HuH-7.5 (cell line): ENCODE data around the gene TNS1.
A peak's percentile ranks its signal among the peaks of the same experiment; 100 is the strongest.

Source experiments
- DNase-seq: peaks from one replicate; pipeline ENCODE4 v3.0.0; 2011; ENCODE audit warnings: low spot score

Gene TNS1

GRCh38 chr2:217912098-217913024 is 90.4 kb downstream of the TNS1 start:
- no peak for DNase-seq

GRCh38 chr2:217911283-217912097 is 91.3 kb downstream of the TNS1 start:
- DNase-seq = no peak

- DNase-seq = no peak
Measured at GRCh38 chr2:217910875-217911212, 92.0 kb downstream of the TNS1 start.

DNA sequence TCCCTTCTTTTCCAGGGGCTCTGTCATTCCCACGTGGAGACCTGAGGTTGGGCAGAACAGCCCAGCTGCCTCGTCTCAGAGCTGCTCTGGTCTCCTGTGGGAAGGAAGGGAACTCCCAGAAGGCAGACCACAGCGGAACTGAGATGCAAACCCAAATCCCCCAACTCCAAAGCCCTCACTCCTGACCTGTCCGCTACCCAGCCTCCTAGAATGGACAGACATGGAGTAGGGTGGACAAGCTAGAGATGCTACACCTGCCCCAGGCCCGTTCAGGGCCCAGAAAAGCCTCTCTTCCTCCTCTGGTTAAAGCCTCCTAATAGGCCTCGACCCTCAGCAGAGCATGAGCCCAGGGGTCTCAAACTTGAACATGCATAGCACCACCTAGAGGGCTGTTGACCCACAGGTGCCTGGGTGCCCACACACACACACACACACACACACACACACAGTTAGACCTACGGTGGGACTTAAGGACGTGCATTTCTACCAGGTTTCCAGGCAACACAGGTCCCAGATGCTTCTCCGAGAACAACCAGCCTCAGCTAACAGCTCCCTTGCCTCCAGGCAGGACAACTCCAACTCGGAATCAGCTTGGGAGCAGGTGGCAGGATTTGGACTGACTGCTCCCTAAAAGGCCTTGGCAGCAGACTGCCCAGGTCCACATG is 93.5 kb downstream of the TNS1 start:
- DNase-seq = no peak

DNA sequence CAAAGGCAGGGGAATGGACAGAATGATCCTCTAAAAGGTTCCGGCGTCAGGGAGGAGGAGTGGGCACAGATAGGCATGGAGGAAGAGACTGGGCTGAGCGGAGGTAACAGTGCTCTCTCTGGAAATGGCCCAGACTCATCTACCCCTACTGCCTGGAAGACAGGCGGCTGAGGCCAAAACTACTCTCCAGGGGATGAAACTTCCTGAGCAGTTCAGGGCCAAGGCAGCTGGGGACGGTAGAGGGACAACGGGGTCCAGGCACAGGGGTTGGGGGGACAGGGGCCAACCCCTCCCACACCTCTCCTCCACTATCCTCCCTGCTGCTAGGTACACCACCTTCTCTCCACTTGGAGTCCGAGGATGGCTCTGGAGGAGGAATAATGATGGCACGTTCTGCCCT is 94.3 kb downstream of the TNS1 start:
- DNase-seq = no peak

DNA sequence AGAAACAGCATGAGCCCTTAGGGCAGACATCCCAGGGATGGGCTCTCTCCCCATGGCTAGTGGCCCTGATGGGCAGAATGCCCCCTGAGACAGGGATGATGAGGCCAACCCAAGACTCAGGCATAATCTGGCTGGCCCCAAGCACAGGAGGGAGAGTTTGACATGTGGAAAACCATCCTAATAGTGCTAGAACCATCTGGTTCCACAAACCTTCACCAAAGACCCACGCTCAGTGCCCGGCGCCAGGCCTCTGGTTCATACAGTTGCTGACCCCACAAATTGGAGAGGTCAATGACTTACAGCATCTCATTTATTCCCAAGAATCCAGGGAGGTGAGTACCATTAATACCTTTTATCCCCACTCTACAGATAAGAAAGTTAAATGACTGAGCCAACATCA is 95.5 kb downstream of the TNS1 start:
- no peak for DNase-seq

DNA sequence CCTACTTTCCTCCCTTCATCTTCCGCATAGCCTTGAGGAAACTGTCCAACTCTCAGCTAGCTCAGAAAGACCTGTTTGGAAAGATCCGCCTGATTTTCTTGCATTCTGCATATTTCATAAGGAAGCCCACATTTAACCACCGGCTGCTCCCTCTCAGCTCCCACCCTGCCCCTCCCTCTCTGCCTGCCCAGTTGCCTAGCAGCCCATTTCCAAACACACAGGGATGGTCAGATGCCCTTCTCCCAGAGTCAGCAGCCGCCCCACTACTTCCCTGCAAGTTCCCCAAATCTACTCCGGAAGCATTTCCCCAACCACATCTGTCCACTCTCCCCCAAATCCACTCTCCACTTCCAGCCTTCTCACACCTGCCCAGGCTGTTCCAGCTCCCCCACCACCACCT is 96.0 kb downstream of the TNS1 start:
- no peak for DNase-seq

DNA sequence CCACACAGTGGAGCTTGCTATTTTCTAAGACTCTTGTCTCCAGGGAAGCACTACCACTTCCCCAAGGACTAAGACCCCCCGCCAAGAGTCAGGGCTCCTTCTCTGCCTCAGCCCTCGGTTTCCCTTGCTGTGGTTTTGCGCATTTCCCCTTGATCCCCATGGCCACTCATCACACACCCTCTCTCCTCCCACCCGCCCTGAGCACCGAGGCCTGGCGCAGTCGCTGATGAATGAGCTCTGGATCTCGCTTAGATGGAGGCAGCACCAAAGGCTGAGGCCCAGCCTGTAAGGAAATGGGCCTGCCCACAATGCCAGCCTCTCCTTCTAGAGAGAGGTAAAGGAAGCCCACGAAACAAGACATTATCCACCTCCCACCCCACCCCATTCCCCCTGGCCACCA is 96.9 kb downstream of the TNS1 start:
- DNase-seq = no peak

DNA sequence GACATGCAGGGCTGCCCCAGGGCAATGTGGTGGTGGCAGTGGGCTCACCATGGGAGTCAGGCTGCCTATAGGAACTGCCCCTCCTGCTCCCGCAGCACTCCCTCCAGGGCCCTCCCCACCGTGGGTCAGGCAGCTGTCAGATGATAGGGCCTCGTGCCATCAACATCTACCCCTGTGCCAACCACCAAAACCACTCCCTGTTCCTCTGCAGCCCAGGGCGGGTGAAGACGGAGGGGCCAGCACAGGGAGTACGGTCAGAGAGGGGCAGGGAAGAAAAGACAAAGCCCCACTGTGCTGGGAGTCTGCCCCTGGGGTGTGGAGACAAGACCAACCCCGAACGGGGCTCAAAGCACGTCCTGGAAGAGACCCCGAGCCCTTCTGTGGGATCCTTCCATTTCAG is 97.4 kb downstream of the TNS1 start:
- DNase-seq = no peak

DNA sequence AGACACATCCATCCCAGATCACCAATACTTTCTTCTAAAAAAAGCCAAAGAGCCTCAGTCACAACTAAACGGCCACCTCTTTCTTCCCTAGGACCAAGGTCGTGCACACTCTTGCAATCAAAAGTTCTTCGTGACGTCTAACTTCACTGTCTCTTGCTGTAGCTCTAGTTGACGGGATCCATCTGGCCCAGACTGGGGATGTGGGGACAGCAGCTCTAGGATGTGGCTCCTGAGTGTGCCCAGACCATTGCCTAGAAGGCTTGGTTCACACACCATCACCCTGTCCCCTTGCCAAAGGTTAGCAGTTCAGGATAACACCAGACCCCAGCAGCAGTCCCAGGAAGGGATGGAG is 98.2 kb downstream of the TNS1 start:
- no peak for DNase-seq

GRCh38 chr2:217903859-217904613 is 98.8 kb downstream of the TNS1 start:
- no peak for DNase-seq

DNA sequence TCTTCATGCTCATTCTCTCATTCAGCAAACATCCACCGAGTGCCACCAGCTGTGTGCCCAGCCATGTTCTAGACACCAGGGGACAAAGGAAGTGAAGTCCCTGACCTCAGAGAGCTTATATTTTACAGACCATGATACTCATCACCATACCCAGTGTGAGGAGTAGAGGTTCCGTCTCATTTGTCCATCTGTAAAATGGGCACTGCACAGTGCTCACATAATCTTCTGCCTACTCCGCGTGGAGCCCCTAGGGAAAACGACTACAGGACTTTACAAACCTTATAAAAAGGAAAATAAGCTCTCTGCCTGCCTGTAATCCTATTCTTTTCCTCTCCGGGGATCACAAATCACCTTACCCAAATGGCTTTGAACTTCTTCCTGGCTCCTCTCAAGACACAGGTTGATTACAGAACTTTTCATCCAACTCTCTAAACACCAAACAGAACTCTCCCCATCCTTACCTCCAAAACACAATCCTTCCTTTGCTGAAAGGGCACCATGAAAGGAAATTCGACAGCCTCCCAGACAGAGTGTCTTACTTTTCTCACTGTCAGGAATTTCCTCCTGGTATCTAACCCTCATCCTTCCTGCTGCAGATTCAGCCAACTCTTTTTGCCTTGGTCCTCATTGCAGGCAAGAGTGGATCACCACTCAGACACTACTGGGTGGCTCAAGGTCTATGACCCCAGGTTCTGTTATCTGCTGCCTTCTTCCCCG is 99.5 kb downstream of the TNS1 start:
- DNase-seq = no peak

- peak; percentile 92 for DNase-seq
Measured at GRCh38 chr2:217902379-217903141, 100.2 kb downstream of the TNS1 start.

- no peak for DNase-seq
Measured at GRCh38 chr2:217901835-217902378, 100.9 kb downstream of the TNS1 start.

GRCh38 chr2:217901400-217901799 is 101.4 kb downstream of the TNS1 start:
- no peak for DNase-seq

GRCh38 chr2:217900780-217901360 is 101.9 kb downstream of the TNS1 start:
- no peak for DNase-seq

GRCh38 chr2:217900010-217900779 is 102.6 kb downstream of the TNS1 start:
- no peak for DNase-seq

DNA sequence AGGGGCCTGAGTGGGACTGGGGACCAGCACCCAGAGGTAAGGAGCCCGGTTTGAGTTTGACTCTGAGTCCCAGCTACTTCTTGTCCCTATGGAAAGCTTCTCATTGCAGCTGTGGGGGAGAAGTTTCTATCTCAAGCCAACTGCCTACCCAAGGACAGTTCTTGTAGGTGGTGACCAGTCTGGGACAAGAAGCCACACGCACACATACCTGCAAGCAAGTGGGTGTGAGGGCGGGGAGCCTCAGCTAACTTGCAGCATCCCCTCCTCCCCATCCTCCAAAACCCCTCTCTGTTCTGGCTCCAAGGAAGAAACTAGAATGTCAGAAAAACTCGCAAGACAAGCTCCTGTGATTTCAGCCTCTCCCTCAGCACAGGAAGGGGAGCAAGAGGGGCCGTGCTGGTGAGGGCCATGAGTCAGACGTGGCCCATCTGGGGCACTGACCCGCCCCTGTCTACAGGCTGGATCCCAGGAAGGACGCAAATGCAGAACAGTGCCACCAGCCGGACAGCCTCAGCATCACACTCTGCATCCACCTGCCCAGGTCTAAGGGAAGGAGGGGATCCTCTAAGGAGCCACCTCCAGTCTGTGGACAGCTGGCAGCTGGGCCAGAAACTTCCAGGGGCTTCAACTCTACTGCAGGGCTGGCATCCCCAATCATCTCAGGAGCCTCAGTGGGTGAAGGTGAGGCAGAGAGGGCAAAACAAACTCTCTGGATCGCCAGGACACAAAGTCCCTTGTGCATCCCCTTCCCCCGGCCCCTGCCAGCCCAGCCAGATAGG is 103.4 kb downstream of the TNS1 start:
- peak; percentile 87 for DNase-seq
